ENCODE data around the gene CFAP65.

The CFAP65 gene

GRCh38 chr2:218958276-218958675 is 83.0 kb downstream of the CFAP65 start:
- intact Hi-C loops (cut with DNase I) = loop anchor here (5.0 kb wide), 1 partner anchor 61 kb away; no protein-coding TSS in a partner anchor
- DNase-seq = no peak

GRCh38 chr2:218957671-218958070 is 83.6 kb downstream of the CFAP65 start:
- no peak for DNase-seq
- intact Hi-C loops (cut with DNase I) = loop anchor here (5.0 kb wide), 1 partner anchor 60 kb away; no protein-coding TSS in a partner anchor

GRCh38 chr2:218956039-218956438 is 85.3 kb downstream of the CFAP65 start:
- no peak for DNase-seq
- intact Hi-C loops (cut with DNase I) = loop anchor here (5.0 kb wide), 1 partner anchor 59 kb away; no protein-coding TSS in a partner anchor

- intact Hi-C loops (cut with DNase I) = loop anchor here (5.0 kb wide), 1 partner anchor 57 kb away; no protein-coding TSS in a partner anchor
- DNase-seq = peak in 8 of 10 donors; percentile 54 to 94 (median 74)
Measured at GRCh38 chr2:218954541-218955300, 86.6 kb downstream of the CFAP65 start.

- intact Hi-C loops (cut with DNase I) = no loop called here
- DNase-seq = no peak
Measured at GRCh38 chr2:218953366-218953954, 87.9 kb downstream of the CFAP65 start.
